ENCODE measurements around the gene GHR.

GRCh38 chr5:42515504-42515903, 92.3 kb downstream of the GHR start:
- TF ChIP-seq CTCF (IDR thresholded peaks at IDR 0.05) (no peak), POLR2AphosphoS5 (IDR thresholded peaks at IDR 0.05; ENCODE audit: low read depth, low read length) (no peak), REST (IDR thresholded peaks at IDR 0.05; ENCODE audit: insufficient read depth in 1 of 2, low read depth in 2 of 2, low read length in 1 of 2) (no peak), TCF7L2 (IDR thresholded peaks at IDR 0.05; ENCODE audit: low read depth, low read length) (no peak)

Data from Panc1 (cell line).